HFF-Myc (cell line): ENCODE measurements around the gene CAPN7.
"Not testable (repeated sequence)": the region's sequence is repeated elsewhere in the genome, so short reads cannot be mapped to it uniquely, and the experiment has no call there.

ENCODE experiments used
- DNase-seq: peaks from one replicate; pipeline ENCODE4 v3.0.0-alpha.2; 2011; ENCODE audit warnings: low read depth; ENCODE audit errors: extremely low read depth
- H3K4me3 ChIP-seq: replicated peaks from 2 replicates; pipeline ENCODE4 v1.5.1; 2011; ENCODE audit warnings: low read depth, mild to moderate bottlenecking, control low read depth, low read length
- TF ChIP-seq, protein P1 (sequence below): IDR thresholded peaks from 2 replicates; pipeline ENCODE4 v1.5.1; 2012; ENCODE audit warnings: mild to moderate bottlenecking, low read depth, low read length, control low read depth; ENCODE audit errors: missing control alignments

CAPN7 gene

DNA sequence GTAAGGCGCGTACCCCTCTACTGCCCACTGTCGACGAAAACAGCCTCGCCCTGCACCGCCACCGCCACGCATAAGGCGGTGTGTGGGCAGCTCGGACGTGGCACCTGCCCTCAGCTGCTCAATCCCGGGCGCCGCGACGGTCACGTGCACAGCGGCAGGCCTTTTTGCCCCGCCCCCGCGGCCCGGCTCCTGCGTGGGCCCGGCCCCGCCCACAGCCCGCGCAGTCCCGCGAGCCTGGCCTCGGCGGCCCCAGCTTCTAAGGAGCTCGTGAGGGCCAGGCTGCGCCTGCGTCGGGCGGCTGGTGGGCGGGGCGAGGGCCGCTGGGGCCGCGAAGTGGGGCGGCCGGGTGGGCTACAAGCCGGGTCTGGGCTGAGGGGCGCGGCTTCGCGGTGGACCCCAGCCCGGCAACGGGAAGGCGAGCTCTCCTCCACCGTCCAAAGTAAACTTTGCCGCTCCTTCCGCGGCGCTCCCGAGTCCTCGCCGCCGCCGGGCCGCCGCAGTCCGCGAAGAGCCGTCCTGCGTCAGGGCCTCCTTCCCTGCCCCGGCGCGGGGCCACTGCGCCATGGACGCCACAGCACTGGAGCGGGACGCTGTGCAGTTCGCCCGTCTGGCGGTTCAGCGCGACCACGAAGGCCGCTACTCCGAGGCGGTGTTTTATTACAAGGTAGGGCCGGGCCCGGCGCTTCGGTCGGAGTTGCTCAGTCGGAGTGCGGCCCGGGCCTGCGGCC is at the start of gene CAPN7:
TSS of gene CAPN7 (plus strand) at position 313 of the 728 bp plus-strand sequence. CDS start at position 563, 250 bp downstream.
- peak within 1 kb of the TSS; percentile 93 for H3K4me3 ChIP-seq
- TF ChIP-seq, protein P1, sequence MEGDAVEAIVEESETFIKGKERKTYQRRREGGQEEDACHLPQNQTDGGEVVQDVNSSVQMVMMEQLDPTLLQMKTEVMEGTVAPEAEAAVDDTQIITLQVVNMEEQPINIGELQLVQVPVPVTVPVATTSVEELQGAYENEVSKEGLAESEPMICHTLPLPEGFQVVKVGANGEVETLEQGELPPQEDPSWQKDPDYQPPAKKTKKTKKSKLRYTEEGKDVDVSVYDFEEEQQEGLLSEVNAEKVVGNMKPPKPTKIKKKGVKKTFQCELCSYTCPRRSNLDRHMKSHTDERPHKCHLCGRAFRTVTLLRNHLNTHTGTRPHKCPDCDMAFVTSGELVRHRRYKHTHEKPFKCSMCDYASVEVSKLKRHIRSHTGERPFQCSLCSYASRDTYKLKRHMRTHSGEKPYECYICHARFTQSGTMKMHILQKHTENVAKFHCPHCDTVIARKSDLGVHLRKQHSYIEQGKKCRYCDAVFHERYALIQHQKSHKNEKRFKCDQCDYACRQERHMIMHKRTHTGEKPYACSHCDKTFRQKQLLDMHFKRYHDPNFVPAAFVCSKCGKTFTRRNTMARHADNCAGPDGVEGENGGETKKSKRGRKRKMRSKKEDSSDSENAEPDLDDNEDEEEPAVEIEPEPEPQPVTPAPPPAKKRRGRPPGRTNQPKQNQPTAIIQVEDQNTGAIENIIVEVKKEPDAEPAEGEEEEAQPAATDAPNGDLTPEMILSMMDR, result peak; percentile 46
- DNase-seq, result peak; percentile 46

DNA sequence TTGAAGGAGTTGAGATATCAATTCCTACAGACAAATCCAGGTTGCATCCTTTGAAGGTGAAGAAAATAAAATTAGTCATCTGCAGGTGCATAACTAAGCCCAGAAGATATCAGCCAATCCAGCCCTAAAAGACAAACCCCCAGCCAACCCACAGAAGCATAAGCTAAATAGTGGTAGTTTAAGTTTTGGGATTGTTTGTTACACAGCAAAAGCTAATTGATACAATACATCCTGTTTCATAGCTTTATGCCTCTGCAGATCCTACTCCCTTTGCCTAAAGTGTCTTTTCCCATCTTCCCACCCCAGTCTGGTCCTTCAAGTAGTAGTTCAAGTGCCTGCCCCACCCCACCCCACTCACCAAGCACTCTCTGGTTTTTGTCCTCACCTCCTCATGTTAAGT is 48.6 kb upstream of the CAPN7 start:
- TF ChIP-seq, protein P1, result no peak
- no peak overlapping the region for H3K4me3 ChIP-seq
- DNase-seq, result no peak

DNA sequence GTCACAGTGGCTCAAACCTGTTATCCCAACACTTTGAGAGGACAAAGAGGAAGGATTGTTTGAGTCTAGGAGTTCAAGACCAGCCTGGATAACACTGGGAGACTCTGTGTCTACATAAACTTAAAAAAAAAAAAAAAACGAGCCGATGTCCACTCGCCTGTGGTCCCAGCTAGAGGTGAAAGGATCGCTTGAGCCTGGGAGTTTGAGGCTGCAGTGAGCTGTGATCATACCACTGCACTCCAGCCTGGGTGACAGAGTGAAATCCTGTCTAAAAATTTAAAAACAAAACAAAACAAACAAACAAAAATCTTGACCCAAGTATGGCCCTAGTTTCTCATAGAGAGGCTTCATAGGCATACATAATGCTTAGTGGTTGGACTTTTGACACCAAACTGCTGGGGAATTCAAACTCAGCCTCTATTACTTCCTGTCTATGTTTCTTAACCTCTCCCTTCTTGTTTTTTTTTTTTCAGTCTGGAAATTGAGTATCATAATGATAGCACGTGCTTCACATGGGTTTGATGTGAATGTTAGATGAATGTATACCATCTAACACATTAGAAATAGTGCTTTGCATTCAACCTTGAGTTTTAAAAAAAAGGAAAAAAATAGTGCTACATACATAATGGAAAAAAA is 46.4 kb upstream of the CAPN7 start:
- TF ChIP-seq, protein P1, result no peak
- H3K4me3 ChIP-seq, result no peak overlapping the region
- no peak for DNase-seq

DNA sequence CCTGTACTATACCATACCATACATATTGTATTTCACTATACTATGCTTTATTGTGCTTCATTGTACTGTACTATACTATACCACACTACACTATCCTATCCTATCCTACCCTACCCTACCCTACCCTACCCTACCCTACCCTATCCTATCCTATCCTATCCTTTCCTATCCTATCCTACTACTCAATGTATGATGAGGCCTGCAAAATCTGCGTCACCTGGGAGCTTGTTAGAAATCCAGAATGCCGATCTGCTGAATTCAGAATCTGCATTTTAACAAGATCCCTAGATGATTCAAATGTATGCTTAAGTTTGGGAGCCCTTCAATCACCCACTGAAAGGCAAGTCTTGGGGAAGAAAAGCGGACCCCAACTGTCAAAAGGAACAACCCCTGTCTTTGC is 45.4 kb upstream of the CAPN7 start:
- DNase-seq, result no peak
- TF ChIP-seq, protein P1, result no peak
- no peak overlapping the region for H3K4me3 ChIP-seq

DNA sequence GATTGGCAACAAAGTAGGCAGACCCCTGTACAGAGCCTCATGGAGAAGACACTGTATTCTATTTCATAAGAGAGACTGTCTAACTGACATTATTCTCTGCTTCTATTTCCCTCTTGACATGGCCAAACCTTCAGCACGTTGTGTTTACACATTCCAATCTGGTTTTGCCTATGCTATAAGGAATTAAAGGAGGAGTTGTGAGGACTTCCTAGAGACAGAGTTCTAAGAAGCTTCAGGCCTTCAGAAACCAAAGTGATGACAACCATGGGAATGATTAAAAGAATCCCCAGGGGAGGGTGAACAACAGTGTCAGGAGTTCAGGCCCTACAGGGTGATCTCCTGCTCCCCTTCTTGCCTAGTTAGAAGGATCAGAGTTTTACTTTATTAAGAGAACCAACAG is 44.9 kb upstream of the CAPN7 start:
- TF ChIP-seq, protein P1, result no peak
- no peak for DNase-seq
- H3K4me3 ChIP-seq, result no peak overlapping the region

DNA sequence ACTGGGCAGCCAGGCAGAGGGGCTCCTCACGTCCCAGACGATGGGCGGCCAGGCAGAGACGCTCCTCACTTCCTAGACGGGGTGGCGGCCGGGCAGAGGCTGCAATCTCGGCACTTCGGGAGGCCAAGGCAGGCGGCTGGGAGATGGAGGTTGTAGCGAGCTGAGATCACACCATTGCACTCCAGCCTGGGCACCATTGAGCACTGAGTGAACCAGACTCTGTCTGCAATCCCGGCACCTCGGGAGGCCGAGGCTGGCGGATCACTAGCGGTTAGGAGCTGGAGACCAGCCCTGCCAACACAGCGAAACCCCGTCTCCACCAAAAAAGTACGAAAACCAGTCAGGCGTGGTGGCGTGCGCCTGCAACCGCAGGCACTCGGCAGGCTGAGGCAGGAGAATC is 42.4 kb upstream of the CAPN7 start:
- not testable (repeated sequence) for H3K4me3 ChIP-seq, DNase-seq

DNA sequence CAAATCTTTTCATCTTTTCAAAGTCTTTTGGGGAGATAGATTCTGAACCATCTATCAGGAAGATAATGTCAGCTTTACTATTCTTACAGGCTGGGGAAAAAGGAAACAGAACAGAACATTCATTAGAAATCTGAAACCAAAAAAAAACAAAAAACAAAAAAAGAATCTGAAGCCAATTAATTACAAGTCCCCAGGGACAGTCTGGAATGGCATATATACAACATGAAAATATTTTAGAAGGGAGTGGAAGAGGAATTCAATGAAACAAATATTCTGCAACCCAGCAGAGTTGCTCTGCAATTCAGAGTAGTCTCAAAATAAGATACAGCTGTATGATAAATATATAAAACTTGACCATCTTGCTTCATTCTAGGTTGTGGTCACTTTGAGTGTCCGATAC is 41.7 kb upstream of the CAPN7 start:
- DNase-seq, result no peak
- H3K4me3 ChIP-seq, result no peak overlapping the region
- TF ChIP-seq, protein P1, result no peak
